ENCODE data around the gene CNIH3.

Gene CNIH3

DNA sequence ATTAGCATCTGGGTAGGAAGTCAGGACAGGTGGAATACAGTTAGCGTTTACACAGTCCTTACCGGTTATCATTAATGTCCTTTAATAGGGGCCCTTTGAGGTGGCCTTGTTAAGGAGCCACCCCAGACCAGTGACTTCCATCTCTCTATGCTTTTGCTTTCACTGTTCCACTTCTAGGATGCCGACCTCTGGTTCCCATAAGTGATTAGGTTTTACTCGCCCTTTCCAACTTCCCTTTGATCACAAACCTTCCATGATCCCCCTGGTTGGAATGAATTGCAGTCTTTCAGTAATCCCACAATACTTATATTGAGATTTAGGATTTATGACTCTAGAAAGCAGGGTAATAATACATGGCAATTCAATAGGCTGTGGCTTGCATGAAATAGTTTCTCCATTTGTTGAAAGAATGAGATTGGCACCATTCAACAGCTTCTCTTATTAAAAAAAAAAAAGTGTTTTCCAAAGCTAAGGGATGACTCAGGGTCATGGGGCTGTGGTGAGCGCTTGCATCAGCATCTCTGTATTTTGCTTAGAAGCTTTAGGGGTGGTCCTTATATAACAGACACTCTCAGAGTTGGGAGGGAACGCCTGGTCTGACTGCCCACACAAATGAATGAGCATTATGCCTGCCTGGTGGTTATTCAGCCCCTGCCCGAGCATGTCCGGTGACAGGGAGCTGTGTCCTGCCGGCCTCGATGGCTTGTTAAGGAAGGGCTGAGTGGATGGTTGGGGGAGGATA is 110.5 kb downstream of the CNIH3 start:
- FAIRE-seq = no peak

DNA sequence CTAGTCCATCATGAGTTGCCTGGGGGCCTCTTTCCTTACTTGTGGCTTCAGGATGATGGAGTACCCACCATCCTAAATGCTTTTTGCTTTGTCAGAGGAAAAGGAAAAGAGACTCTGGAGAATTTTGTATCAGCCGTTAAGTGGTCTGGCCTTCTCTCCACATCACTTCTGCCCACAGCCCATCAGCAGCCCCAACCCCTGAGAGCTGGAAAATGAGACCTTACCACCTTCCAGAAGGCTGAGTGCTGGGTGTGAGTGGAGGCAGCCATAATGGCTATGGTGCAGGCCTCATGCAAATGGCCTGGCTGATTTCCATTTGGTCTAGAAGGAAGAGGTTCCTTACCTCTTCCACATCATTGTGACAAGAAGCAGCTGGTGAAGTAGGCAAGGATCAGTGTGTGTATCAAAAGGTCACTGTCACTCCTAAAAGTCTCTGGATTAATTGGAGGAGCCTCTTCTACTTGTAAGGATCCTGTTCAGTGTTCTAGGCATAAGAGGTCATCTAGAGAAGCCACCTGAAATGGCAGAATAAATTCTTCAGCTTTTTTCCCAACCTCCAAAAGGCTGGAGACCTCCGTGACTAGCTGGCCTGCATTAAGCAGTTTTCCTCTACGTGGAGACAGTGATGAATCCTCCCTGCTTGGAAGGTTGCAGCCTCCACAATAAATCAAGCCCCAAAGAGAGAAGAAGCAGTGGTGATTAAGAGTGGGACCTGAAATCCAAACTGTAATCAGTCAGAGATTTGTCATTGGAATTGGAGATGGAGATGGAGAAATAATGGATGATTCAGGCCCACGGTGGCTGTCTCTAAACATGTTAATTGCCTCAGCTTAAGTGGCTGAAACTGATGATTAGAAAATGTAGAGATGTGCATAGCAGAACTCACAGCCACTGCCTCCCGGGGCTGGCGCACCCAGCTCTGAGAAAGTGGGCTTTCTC is 111.5 kb downstream of the CNIH3 start:
- FAIRE-seq = no peak

DNA sequence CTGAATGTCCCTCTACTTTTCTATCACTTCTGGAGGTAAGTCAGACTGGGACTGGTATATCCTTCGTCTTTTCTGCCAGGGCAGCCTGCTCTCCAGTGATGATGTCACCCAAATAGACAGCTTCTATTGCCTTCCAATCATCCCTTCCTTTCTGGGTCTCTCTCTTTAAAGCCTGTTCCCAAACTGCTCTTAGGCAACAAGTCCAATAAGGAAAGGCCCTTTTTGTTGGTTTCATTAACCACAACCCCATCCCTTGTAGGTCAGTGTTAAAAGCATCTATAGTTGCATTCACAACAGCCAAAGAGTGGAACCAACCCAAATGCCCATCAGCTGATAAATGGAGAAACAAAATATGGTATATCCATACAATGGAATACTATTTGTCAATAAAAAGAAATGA is 114.4 kb downstream of the CNIH3 start:
- no peak for FAIRE-seq

DNA sequence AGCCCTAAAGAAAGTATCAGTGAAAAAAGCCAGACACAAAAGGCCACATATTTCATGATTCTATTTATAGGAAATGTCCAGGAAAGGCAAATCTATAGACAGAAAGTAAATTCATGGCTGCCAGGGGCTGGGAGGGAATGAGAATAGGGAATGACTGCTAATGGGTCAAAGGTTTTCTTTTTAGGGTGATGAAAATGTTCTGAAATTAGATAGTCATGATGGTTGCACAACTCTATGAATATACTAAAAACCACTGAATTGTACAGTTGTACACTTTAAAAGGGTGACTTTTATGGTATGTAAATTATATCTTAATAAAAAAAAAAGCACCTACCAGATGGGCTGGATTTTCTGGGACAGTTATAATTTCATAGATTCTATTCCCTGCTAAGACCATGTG is 114.8 kb downstream of the CNIH3 start:
- no peak for FAIRE-seq

DNA sequence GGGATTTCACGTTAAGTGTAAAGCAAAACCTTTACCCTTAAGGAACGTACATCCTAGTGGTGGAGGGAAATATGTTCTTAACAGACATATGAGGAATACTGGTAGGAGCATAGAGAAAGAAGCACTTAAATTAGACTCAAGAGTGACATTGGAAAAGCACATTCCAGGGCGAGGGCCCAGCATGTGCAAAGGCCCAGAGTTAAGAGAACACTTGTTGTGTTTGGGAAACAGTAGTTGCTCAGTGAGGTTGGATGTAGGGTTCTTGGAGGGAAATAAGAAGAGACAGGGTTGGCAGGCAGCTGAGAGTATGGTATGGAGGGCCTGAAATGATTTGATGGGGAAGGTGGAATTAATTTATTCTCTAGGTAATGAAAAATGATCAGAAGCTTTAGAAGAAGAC is 115.5 kb downstream of the CNIH3 start:
- FAIRE-seq = no peak

DNA sequence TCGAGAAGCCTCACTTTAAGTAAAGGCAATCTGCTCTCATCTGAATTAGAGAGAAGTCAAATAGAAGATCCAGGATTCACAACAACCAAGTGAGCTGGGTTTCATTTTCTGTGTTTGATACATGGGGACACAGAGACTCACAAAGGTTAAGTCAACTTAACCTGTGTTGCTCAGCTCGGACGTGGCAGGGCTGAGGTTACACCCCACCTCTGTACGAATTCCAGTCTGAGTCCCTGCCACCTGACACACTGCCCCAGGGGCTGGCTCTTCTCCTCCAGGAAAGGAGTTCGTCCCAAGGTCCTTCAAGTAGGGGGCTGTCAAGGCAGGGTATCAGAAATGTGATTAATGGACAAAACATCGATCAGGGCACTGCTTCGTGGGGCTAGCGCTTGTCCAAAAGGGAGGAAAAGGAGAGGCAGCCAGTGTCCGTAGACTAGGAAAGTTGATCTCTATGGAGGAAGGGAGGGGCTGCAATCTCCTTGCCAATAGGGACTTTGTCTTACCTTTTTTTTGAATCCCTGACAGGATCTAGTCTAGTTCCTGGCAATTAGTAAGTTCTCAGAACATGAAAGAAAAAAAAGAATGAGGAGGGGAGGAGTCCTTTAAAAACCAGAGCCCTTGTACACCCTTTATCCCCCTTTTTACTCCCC is 116.4 kb downstream of the CNIH3 start:
- FAIRE-seq = no peak

DNA sequence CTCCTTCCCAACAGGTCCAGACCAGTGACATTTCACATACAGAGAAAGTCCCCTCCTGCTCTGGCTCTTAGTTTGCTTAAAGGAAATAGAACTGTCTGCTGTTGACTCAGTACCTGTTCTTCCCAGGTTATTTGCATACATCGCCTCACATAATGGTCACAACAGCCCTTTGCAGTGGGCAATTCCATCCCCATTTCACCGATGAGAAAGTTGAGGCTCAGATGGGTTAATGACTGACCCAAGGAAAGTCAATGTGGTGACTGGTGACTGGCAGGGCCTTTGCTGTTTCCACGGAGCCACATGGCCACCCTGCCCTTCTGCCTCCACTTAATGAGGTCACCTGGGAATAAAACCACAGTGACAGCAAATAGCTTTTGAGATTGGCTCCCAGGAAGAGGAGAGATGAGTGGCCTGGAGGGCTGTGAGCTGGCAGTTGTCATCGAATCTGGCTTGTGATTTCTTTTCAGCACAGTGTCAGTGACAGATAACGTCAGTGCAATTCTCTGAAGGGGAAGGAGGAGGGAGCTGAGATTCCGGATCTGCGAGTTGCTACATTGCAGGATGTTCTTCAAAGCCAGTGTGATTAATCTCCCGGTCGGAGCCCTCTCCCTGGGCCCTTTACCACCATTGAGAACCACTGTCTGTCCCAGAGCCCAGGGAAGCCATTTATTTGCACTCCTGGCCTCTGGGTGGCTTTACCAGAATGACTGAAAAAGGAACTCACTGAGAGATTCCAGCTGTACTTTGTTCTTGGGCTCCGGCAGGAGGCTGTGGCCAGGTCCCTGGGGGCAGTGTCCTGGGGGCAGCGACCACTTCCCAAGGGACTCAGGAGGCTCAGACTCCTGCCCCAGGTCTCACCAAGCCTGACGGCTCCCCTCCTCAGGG is 117.2 kb downstream of the CNIH3 start:
- FAIRE-seq = no peak

DNA sequence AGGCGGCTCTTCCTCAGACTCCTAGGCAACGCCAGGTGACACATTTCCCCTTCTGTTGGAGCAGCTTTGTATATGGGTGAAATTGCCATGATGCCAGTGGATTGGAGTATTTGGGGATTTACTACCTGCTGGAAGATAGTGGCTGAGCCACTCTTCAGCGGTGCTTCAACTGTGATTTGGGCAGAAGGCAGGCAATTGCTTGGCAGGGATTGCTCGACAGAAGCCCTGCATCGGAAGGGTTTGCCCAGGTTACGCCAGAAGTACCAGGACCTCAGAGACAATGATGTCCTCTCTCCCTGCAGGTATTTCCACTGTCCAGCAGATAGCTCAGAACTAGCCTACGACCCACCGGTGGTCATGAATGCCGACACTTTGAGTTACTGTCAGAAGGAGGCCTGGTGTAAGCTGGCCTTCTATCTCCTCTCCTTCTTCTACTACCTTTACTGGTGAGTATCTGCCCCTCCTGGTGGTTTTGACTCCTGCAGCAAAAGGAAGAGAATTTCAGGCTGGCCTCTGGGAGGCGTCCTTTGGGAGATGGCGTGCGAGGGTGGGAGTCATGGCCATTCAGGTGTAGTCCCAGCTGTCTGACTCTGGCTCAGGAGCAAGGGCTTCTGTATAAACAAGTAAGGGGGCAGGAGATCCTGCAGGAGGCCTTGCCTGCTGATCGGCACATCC is 118.3 kb downstream of the CNIH3 start:
- no peak for FAIRE-seq

DNA sequence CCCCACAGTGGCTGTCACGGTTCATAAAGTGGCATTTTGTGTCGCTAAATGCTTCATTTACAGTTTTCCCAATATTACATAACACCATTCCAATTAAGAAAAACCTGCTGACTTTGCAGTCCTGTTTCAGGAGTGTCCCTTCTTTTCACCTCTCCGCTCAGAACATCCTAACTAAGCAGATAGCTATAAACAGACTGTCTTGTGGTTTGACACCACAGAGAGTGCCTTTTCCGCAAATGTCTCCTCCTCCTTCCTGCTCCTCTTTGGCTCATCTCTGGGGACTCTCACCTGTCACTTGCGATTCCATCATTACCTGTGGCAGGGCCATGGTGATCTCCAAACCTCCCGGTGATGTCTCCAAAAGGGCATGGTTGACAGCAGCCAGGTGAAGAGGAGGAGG is 119.0 kb downstream of the CNIH3 start:
- FAIRE-seq = no peak

DNA sequence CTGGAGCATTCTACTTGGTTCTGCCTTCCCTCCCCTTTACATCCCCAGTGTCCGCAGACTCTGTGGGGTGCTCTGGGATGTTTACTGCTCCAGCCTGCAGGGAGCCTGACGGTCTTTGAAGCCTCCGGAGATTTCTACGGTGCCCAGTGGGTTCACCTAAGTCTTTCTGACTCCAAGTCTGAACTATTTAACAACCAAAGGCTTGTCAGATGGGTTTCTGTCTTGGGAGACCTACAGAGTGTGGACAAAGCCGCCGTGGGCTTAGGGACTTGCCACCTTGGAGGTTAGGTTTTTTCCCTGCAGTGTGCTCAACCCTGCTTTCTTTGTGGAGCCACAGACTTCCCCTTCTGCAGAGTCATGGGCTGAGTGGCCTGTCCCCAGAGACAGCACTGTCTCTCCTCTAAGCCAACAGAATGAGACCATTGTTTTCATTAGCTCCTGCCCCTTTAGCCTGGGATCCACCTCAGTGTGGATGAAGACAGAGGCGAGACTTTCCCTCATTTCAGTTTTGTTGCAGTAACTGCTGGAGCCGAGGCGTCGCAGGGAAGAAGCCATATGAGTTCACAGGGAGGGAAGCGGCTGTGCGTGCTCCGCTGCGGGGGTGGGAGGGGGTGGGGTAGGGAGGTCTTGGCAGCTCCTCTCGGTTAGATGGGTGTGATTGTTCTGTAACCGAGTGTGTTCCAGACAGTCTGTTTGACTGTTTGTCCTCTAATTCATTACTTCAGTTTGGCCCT is 120.7 kb downstream of the CNIH3 start:
- FAIRE-seq = no peak

DNA sequence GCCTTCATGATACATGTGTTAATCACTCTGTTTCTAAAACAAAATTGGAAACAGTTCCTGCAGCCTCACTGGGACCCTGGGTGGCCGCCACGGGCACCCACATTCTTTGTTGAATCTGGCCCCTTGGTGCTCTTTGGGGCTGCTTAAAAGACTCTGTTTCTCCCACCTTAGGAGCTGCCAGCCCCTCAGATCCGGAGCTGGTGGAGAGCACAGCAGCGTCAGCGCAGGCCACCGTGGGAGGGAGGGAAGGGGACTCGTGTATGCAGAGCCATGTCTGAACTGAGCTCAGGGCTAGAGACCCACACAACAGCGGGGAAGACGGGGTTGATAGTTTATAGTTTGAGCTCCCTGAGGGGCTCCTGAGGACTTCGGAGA is 121.2 kb downstream of the CNIH3 start:
- FAIRE-seq = no peak

DNA sequence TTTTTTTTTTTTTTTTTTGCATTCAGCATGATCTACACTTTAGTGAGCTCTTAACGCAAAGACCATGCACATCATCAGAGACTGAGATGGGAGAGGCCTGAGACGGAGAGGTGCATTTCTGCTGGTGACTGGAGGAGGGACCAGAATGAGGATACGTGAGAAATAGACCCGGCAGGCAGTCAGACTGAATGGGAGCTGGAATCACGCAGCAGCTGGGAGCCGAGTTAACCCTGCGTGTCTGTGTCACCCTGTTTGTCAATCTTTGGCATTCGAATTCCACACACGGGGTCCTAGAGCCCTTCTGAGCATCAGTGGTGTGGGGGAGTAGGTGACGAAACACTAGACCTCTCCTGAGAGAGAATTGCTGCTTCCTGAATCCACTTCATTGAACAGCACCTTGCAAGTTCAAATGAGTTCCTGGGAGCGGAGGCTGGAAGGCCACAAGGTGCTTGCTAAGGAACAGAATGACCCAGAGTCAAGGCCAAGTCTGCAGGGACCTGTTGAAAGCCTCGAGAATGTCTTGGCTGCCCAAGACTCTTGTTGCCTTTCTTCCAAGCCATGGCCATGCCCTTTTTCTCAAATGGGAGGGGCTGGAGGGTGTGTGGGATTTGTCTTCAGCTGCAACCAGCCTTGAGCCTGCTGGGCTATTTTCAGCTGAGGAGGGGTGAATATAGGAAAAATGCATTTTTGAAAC is 123.3 kb downstream of the CNIH3 start:
- FAIRE-seq = no peak

DNA sequence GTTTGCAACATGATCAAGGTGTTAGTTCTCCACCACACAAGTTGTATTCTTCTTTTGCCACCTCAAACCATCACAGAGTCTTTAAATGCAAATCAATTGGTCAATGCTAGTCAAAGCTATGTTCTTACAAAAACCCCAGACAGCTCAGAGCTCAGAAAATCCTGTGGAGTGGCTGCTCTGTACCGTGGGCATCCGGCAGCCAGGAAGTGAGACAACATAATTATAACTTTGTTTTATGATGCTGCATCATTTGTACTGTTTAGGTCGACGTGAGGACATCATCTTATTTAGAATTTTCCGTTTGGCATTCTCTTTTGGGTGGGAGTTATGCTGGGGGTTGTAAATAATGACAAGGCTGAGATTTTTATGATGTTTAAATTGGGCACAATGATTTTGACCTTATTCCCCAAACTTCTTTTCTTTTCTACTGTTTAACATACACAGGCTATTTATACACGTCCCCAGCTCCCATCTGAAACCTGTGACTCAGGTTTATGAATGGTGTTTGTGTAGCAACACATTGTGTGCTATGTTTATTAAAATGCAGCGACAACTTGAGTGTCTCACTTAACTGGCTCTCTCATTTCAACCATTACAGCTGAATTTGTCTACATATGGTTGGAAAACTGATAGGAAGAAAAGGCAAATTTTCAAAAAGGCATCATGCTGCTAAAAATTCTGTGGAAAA is 124.0 kb downstream of the CNIH3 start:
- FAIRE-seq = no peak

DNA sequence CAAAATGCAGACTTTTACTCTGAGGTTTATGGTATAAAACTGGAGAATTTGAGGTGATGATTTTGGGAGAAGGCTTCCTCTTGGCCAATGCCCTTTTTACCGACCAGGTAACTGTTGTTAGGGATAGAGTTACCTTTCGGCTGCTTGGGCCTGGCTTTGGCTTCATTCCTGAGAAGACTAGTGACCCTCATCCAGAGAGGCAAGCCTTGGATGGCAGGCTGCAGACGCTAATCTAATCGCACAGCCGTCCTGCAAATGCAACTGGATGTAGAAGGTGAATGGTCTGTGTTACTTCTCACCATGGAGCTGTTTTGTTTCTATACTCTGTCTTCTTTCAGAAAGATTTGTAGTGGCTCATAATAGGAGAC is 124.6 kb downstream of the CNIH3 start:
- no peak for FAIRE-seq

DNA sequence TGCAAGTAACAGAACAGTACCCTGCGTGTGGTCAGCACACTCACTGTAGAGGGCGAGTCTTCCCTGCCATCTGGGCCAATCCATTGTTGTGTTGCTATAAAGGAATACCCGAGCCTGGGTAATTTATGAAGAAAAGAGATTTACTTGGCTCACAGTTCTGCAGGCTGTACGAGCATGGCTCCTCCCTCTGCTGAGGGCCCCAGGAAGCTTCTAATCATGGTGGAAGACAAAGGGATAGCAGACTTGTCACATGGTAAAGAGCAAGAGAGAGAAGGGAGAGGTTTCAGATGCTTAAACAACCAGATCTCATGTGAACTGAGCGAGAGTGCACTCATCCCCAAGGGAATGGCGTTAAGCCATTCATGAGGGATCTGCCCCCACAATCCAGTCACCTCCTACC is 126.2 kb downstream of the CNIH3 start:
- FAIRE-seq = no peak

DNA sequence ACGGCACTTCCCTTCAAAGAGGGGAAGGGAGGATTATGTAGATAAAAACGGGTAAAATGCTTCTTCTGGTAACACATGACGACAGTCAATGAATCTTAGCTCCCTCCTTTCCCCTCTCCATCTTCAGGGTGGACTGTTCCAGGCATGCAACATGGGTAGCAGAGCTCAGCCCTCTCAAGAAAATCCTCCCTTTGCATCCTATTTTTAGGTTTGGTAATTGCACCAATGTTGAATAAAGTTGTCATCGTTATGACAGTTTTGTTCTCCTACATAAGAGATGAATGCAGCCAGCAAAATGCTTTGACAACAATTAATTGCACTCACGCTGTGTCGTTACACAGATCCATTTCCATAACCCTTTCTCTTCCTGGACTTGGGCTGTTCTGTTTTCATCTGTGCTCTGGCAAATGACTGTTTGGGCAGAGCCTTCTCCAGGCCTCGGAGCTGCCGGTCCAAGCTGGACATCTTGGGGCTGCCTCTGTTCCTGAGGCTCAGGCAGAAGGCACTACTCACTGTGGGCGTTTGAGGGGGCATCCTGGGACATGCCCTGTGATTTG is 127.6 kb downstream of the CNIH3 start:
- FAIRE-seq = no peak

DNA sequence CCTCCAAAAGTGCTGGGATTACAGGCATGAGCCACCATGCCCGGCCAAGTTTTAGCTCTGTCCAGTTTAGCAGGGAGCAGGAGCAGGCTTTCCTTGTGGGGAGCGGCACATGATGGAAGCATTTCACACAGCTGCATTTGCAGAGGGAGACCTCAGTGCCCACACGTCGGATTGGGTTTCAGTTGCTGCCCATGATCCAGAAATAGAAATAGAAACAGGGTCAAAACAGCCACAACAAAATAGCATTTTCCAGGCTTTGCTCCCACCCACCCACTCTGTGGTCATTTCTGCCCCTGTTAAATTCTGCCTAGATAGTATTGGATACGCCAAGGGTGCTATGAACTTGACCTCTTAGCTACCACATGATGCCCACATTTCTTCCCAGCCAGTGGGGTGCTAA is 128.4 kb downstream of the CNIH3 start:
- no peak for FAIRE-seq

DNA sequence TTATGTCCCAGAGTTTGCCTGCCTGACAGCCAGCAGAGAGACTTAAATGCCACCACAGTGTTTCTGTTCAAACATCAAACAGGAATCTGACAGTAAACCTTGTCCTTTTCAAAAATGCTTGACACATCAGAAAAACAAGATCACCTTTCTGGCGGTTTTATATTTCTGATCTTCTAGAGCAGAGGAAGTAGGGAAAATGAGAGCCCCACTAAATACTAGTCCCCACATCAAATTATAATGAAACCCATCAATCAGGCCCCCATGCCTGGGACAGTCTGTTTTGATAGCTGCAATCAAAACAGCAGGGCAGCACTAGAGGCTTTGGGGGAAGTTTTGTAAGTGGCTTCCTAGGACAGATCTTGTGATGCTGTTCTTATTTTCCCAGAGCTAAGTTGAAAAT is 129.3 kb downstream of the CNIH3 start:
- no peak for FAIRE-seq

DNA sequence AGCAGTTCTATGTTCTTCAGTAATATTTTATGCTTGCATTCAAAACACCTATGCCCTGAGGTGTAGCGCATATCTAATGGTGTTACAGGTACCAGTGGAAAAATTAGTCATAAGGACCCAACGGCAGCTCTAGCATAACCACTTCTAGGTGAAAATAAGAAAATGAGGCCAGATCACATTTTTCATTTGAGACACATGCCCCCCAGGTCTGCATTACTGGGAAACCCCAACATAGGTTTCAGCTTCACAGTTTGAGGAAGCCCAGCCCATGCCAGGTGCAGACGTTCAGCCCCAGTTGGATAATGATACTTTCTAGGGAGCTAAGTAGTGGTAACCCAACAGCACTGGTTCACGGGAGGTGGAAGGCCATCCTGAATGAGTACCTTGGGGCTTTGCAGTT is 129.8 kb downstream of the CNIH3 start:
- no peak for FAIRE-seq

DNA sequence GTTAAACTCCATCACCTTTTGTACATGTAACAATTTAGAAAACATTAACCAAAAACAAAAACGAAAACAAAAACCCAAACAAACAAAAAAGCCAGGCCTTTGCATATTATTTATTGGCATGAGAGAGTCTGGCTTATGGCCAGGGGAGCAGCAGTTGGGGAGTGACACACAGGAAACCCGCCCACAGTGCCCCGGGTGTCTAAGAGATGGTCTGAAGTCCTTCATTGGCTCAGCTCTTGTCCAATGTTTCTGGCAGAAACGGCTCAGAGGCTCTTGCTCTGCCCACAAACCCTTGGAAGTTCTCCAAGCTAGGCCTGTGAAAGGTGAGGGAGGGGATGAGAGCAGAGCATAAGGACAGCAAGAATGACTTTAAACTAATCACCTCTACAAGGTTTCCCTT is 131.5 kb downstream of the CNIH3 start:
- FAIRE-seq = no peak

Data from colon (tissue), 2 donors.